Fibroblast of the conjunctiva (primary cell): ENCODE measurements around the gene PDZD7.
"Not testable (repeated sequence)": the region's sequence is repeated elsewhere in the genome, so short reads cannot be mapped to it uniquely, and the experiment has no call there.

ENCODE experiments used
- DNase-seq: peaks from one replicate; pipeline ENCODE4 v3.0.0-alpha.2; 2010; ENCODE audit warnings: low read depth

Gene PDZD7

GRCh38 chr10:101040851-101041250 lies 9.9 kb upstream of the PDZD7 start:
- DNase-seq: no peak

- DNase-seq: no peak
Measured at GRCh38 chr10:101040061-101040460, 9.1 kb upstream of the PDZD7 start.

- DNase-seq: no peak
Measured at GRCh38 chr10:101038484-101038883, 7.6 kb upstream of the PDZD7 start.

- no peak for DNase-seq
Measured at GRCh38 chr10:101036726-101037125, 5.8 kb upstream of the PDZD7 start.

- DNase-seq: no peak
Measured at GRCh38 chr10:101035916-101036702, 5.2 kb upstream of the PDZD7 start.

- no peak for DNase-seq
Measured at GRCh38 chr10:101035314-101035713, 4.4 kb upstream of the PDZD7 start.

- not testable (repeated sequence) for DNase-seq
Measured at GRCh38 chr10:101034404-101034803, 3.5 kb upstream of the PDZD7 start.

GRCh38 chr10:101033276-101033675 lies 2.3 kb upstream of the PDZD7 start:
- DNase-seq: no peak

GRCh38 chr10:101032637-101033224 lies 1.8 kb upstream of the PDZD7 start:
- DNase-seq: no peak

- DNase-seq: no peak
Measured at GRCh38 chr10:101031796-101032636, 1.1 kb upstream of the PDZD7 start.

GRCh38 chr10:101030496-101031127 lies 317 bp downstream of the PDZD7 start:
- no peak for DNase-seq

- DNase-seq: no peak
Measured at GRCh38 chr10:101029520-101030295, 1.2 kb downstream of the PDZD7 start.

GRCh38 chr10:101028446-101029337 lies 2.2 kb downstream of the PDZD7 start:
- DNase-seq: no peak

GRCh38 chr10:101027106-101027720 lies 3.7 kb downstream of the PDZD7 start:
- DNase-seq: no peak

- DNase-seq: no peak
Measured at GRCh38 chr10:101022967-101023705, 7.8 kb downstream of the PDZD7 start.

- DNase-seq: no peak
Measured at GRCh38 chr10:101021692-101022251, 9.2 kb downstream of the PDZD7 start.

- no peak for DNase-seq
Measured at GRCh38 chr10:101021239-101021638, 9.7 kb downstream of the PDZD7 start.

- DNase-seq: no peak
Measured at GRCh38 chr10:101020427-101021075, 10.4 kb downstream of the PDZD7 start.

GRCh38 chr10:101019440-101019703 lies 11.6 kb downstream of the PDZD7 start:
- no peak for DNase-seq
